HUES6 (cell line): ENCODE results near the gene FBXO27.
"Not testable (repeated sequence)": the region's sequence is repeated elsewhere in the genome, so short reads cannot be mapped to it uniquely, and the experiment has no call there.

Source experiments
- H3K27ac ChIP-seq: 2 replicates; pipeline ENCODE4 v1.7.0; 2013; ENCODE audit warnings: low read depth, mild to moderate bottlenecking, low read length, inconsistent platforms
- H3K27me3 ChIP-seq: 2 replicates; pipeline ENCODE4 v1.6.1; 2013; ENCODE audit warnings: low read length; ENCODE audit not compliant: control insufficient read depth, insufficient read depth
- H3K36me3 ChIP-seq: 2 replicates; pipeline ENCODE4 v1.6.1; 2013; ENCODE audit warnings: low read length; ENCODE audit not compliant: control insufficient read depth, insufficient read depth
- H3K4me1 ChIP-seq: 2 replicates; pipeline ENCODE4 v1.6.1; 2013; ENCODE audit warnings: low read length; ENCODE audit not compliant: control insufficient read depth, insufficient read depth
- H3K4me3 ChIP-seq: 2 replicates; pipeline ENCODE4 v1.5.1; 2013; ENCODE audit warnings: low read depth, low read length
- H3K9ac ChIP-seq: one replicate; pipeline ENCODE4 v1.6.1; 2013; ENCODE audit warnings: mild to moderate bottlenecking, low read length
- H3K9me3 ChIP-seq: 2 replicates; pipeline ENCODE4 v1.6.1; 2013; ENCODE audit warnings: low read depth, low read length; ENCODE audit not compliant: control insufficient read depth, insufficient read depth

FBXO27 gene

GRCh38 chr19:38988627-38989026 lies 43.7 kb downstream of the FBXO27 start:
- not testable (repeated sequence) for H3K9ac ChIP-seq, H3K9me3 ChIP-seq, H3K27me3 ChIP-seq

GRCh38 chr19:38987745-38988144 lies 44.6 kb downstream of the FBXO27 start:
- H3K9ac ChIP-seq, H3K27me3 ChIP-seq, H3K4me3 ChIP-seq, H3K4me1 ChIP-seq, H3K36me3 ChIP-seq, H3K27ac ChIP-seq, H3K9me3 ChIP-seq: not testable (repeated sequence)

More at GRCh38 chr19:38988627-38989026, 43.7 kb downstream of the FBXO27 start:
- H3K4me1 ChIP-seq, H3K4me3 ChIP-seq, H3K27ac ChIP-seq, H3K36me3 ChIP-seq: not testable (repeated sequence)

GRCh38 chr19:38985262-38985661 lies 47.1 kb downstream of the FBXO27 start:
- Histone ChIP-seq H3K27me3 (no peaks in the 10 kb centered on the region), H3K4me1 (0 out of 2 replicates have a peak, but pooled peaks cover 5% of the 10 kb centered on the region), H3K27ac (no peak overlapping the region), H3K9me3 (peaks cover 10% of the 10 kb centered on the region), H3K4me3 (no peak overlapping the region), H3K36me3 (no peaks in the 10 kb centered on the region), H3K9ac (no peak overlapping the region)

- Histone ChIP-seq H3K9ac (no peak overlapping the region), H3K4me1 (peaks cover 8% of the 10 kb centered on the region; the same call in 1 of the 2 replicates), H3K9me3 (peaks cover 15% of the 10 kb centered on the region), H3K27me3 (no peaks in the 10 kb centered on the region), H3K36me3 (no peaks in the 10 kb centered on the region), H3K27ac (no peak overlapping the region), H3K4me3 (no peak overlapping the region)
Observed at GRCh38 chr19:38980583-38981374, 51.6 kb downstream of the FBXO27 start.

- Histone ChIP-seq H3K27me3 (no peaks in the 10 kb centered on the region), H3K9me3 (peaks cover 15% of the 10 kb centered on the region), H3K36me3 (no peaks in the 10 kb centered on the region), H3K4me1 (peaks cover 8% of the 10 kb centered on the region; the same call in 1 of the 2 replicates), H3K4me3 (no peak overlapping the region), H3K9ac (no peak overlapping the region), H3K27ac (no peak overlapping the region)
Observed at GRCh38 chr19:38979812-38980211, 52.5 kb downstream of the FBXO27 start.

GRCh38 chr19:38978326-38978689 lies 54.0 kb downstream of the FBXO27 start:
- H3K9ac ChIP-seq, result no peak overlapping the region
- peaks cover 12% of the 10 kb centered on the region for H3K4me1 ChIP-seq
- H3K4me3 ChIP-seq, result no peak overlapping the region
- peaks cover 15% of the 10 kb centered on the region for H3K9me3 ChIP-seq
- no peaks in the 10 kb centered on the region for H3K27me3 ChIP-seq
- H3K36me3 ChIP-seq, result no peaks in the 10 kb centered on the region
- no peak overlapping the region for H3K27ac ChIP-seq

GRCh38 chr19:38977445-38978325 lies 54.7 kb downstream of the FBXO27 start:
- H3K9me3 ChIP-seq, result peaks cover 15% of the 10 kb centered on the region
- no peaks in the 10 kb centered on the region for H3K36me3 ChIP-seq
- H3K9ac ChIP-seq, result no peak overlapping the region
- H3K4me1 ChIP-seq, result peaks cover 12% of the 10 kb centered on the region
- no peak overlapping the region for H3K27ac ChIP-seq
- no peaks in the 10 kb centered on the region for H3K27me3 ChIP-seq
- no peak overlapping the region for H3K4me3 ChIP-seq

GRCh38 chr19:38975861-38976271 lies 56.5 kb downstream of the FBXO27 start:
- Histone ChIP-seq H3K27me3 (no peaks in the 10 kb centered on the region), H3K9ac (peak overlapping the region; percentile 52), H3K9me3 (peaks cover 10% of the 10 kb centered on the region), H3K4me3 (peak overlapping the region; percentile 69), H3K4me1 (peaks cover 12% of the 10 kb centered on the region), H3K27ac (peak overlapping the region; percentile 20; the same call in 1 of the 2 replicates), H3K36me3 (peaks cover 2% of the 10 kb centered on the region; the same call in 1 of the 2 replicates)

GRCh38 chr19:38975214-38975860 lies 57.0 kb downstream of the FBXO27 start, which contains the start of gene FBXO17:
TSS of gene FBXO17 (minus strand) at chr19:38975742. CDS start at chr19:38950319, 25,423 bp downstream.
- H3K4me3 ChIP-seq, result peak within 1 kb of the TSS; percentile 69

GRCh38 chr19:38974624-38975213 lies 57.6 kb downstream of the FBXO27 start:
- H3K4me1 ChIP-seq, result peaks cover 12% of the 10 kb centered on the region
- H3K27ac ChIP-seq, result peak overlapping the region; percentile 64; the same call in 1 of the 2 replicates
- peaks cover 2% of the 10 kb centered on the region; the same call in 1 of the 2 replicates for H3K36me3 ChIP-seq
- peaks cover 1% of the 10 kb centered on the region for H3K9me3 ChIP-seq
- peak overlapping the region; percentile 69 for H3K4me3 ChIP-seq
- H3K9ac ChIP-seq, result peak overlapping the region; percentile 86
- no peaks in the 10 kb centered on the region for H3K27me3 ChIP-seq

More at GRCh38 chr19:38975214-38975860, 57.0 kb downstream of the FBXO27 start, which contains the start of gene FBXO17:
- peaks cover 5% of the 10 kb centered on the region for H3K9me3 ChIP-seq
- peaks cover 12% of the 10 kb centered on the region for H3K4me1 ChIP-seq
- no peaks in the 10 kb centered on the region for H3K27me3 ChIP-seq
- peaks cover 2% of the 10 kb centered on the region; the same call in 1 of the 2 replicates for H3K36me3 ChIP-seq
- peak within 1 kb of the TSS; percentile 86 for H3K9ac ChIP-seq
- peak within 1 kb of the TSS; percentile 64; the same call in 1 of the 2 replicates for H3K27ac ChIP-seq
